HepG2 (cell line): ENCODE measurements around the gene C2orf15. TPM values are rescaled to one million over a fixed set of nuclear protein-coding genes. Genes with fewer than 3 reads are reported as not detected.

ENCODE experiments used
- AGO1 ChIP-seq: fragments of 200-400 bp; formaldehyde crosslinking; IDR thresholded peaks from 2 replicates; pipeline ENCODE4 v1.6.1; 2017; ENCODE audit warnings: mild to moderate bottlenecking, low read depth, low read length, moderate library complexity; ENCODE audit not compliant: poor library complexity, severe bottlenecking
- CEBPG ChIP-seq: IDR thresholded peaks from 2 replicates; pipeline ENCODE4 v1.6.1; 2016
- E2F5 ChIP-seq: sonication (generic); formaldehyde crosslinking; conservative IDR thresholded peaks from 2 replicates; pipeline ENCODE4 v1.4.0; 2020; ENCODE audit warnings: missing genetic modification reagents
- HIVEP1 ChIP-seq: sonication (generic); formaldehyde crosslinking; IDR thresholded peaks from 2 replicates; pipeline ENCODE4 v1.4.0; 2020; ENCODE audit warnings: mild to moderate bottlenecking, missing genetic modification reagents
- IRX3 ChIP-seq: sonication (generic); formaldehyde crosslinking; IDR thresholded peaks from 2 replicates; pipeline ENCODE4 v1.8.1; 2023; ENCODE audit warnings: mild to moderate bottlenecking, low read depth, missing genetic modification reagents, borderline replicate concordance
- KLF13 ChIP-seq: sonication (generic); formaldehyde crosslinking; IDR thresholded peaks from 2 replicates; pipeline ENCODE4 v1.4.0; 2020; ENCODE audit warnings: mild to moderate bottlenecking, missing genetic modification reagents
- MXD4 ChIP-seq: IDR thresholded peaks from 2 replicates; pipeline ENCODE4 v1.6.1; 2016; ENCODE audit warnings: mild to moderate bottlenecking, missing biosample characterization, missing genetic modification reagents
- POLR2AphosphoS2 ChIP-seq: IDR thresholded peaks from 2 replicates; pipeline ENCODE4 v1.6.1; 2011; ENCODE audit warnings: low read depth, low read length, improper control_type of control experiment
- SALL2 ChIP-seq: sonication (generic); formaldehyde crosslinking; IDR thresholded peaks from 2 replicates; pipeline ENCODE4 v1.8.1; 2023; ENCODE audit warnings: mild to moderate bottlenecking, missing genetic modification reagents, inconsistent platforms
- STAG1 ChIP-seq: sonication (generic); formaldehyde crosslinking; IDR thresholded peaks from 2 replicates; pipeline ENCODE4 v1.4.0; 2020; ENCODE audit warnings: missing genetic modification reagents
- U2AF1 ChIP-seq: fragments of 200-400 bp; formaldehyde crosslinking; optimal IDR thresholded peaks from 2 replicates; pipeline ENCODE3; 2017; ENCODE audit warnings: mild to moderate bottlenecking, low read depth, low read length
- ZFP1 ChIP-seq: IDR thresholded peaks from 2 replicates; pipeline ENCODE4 v1.6.1; 2016
- ZFP90 ChIP-seq: sonication (generic); formaldehyde crosslinking; IDR thresholded peaks from 2 replicates; pipeline ENCODE4 v1.8.0; 2022; ENCODE audit warnings: missing genetic modification reagents, mild to moderate bottlenecking, inconsistent platforms, borderline replicate concordance
- ZIK1 ChIP-seq: sonication (generic); formaldehyde crosslinking; IDR thresholded peaks from 2 replicates; pipeline ENCODE4 v1.5.0; 2020; ENCODE audit warnings: mild to moderate bottlenecking, low read depth, missing genetic modification reagents, borderline replicate concordance
- ZMAT5 ChIP-seq: sonication (generic); formaldehyde crosslinking; IDR thresholded peaks from 2 replicates; pipeline ENCODE4 v1.5.0; 2020; ENCODE audit warnings: mild to moderate bottlenecking, low read depth, missing genetic modification reagents, borderline replicate concordance
- ZNF20 ChIP-seq: sonication (generic); formaldehyde crosslinking; IDR thresholded peaks from 2 replicates; pipeline ENCODE4 v1.4.0; 2020; ENCODE audit warnings: mild to moderate bottlenecking, moderate library complexity, missing genetic modification reagents
- ZNF329 ChIP-seq: sonication (generic); formaldehyde crosslinking; IDR thresholded peaks from 2 replicates; pipeline ENCODE4 v1.9.0; 2021; ENCODE audit warnings: low read depth, mild to moderate bottlenecking, missing genetic modification reagents
- ZNF605 ChIP-seq: sonication (generic); formaldehyde crosslinking; IDR thresholded peaks from 2 replicates; pipeline ENCODE4 v1.8.0; 2022; ENCODE audit warnings: mild to moderate bottlenecking, missing genetic modification reagents
- ZNF644 ChIP-seq: IDR thresholded peaks from 2 replicates; pipeline ENCODE4 v1.6.1; 2016; ENCODE audit warnings: low read depth
- ZNF703 ChIP-seq: sonication (generic); formaldehyde crosslinking; IDR thresholded peaks from 2 replicates; pipeline ENCODE4 v1.5.1; 2020; ENCODE audit warnings: missing genetic modification reagents, mild to moderate bottlenecking, moderate library complexity, borderline replicate concordance
- ZNF749 ChIP-seq: sonication (generic); formaldehyde crosslinking; IDR thresholded peaks from 2 replicates; pipeline ENCODE4 v1.8.0; 2022; ENCODE audit warnings: mild to moderate bottlenecking, missing genetic modification reagents, moderate library complexity, borderline replicate concordance
- ZNF879 ChIP-seq: sonication (generic); formaldehyde crosslinking; IDR thresholded peaks from 2 replicates; pipeline ENCODE4 v1.8.1; 2023; ENCODE audit warnings: missing genetic modification reagents
- polyA plus RNA-seq, 8 experiments: library from polyadenylated mRNA; depleted of rRNA in 3 of 8; stranded (reverse) in 7 of 8; unstranded in 1 of 8; fragments of >200 nt; fragmentation: Illumina TruSeq in 4 of 8; extraction: Trizol in 4 of 8; gene quantifications; 2 replicates each; pipeline versions ENCODE4 v1.2.1 to v1.2.3, GENCODE V29; 2011 to 2016; ENCODE audit warnings: low read depth in 4 of 8, missing spikeins in 1 of 8, mixed read lengths in 1 of 8; ENCODE audit not compliant: insufficient read depth in 1 of 8
- total RNA-seq, 5 experiments: library from RNA; depleted of rRNA; stranded (reverse); fragments of >200 nt; fragmentation: Illumina TruSeq; extraction: Trizol; gene quantifications; 2 replicates each; pipeline ENCODE4 v1.2.3, GENCODE V29; 2016; ENCODE audit warnings: low read depth in 1 of 5
- TF ChIP-seq, protein P1 (sequence below): sonication (generic); formaldehyde crosslinking; IDR thresholded peaks from 2 replicates; pipeline ENCODE4 v1.5.0; 2020; ENCODE audit warnings: mild to moderate bottlenecking, missing genetic modification reagents
- TF ChIP-seq, protein P2 (sequence below): sonication (generic); formaldehyde crosslinking; IDR thresholded peaks from 2 replicates; pipeline ENCODE4 v1.8.0; 2022; ENCODE audit warnings: missing genetic modification reagents, low read depth, mild to moderate bottlenecking, borderline replicate concordance
- TF ChIP-seq, protein P3 (sequence below): sonication (generic); formaldehyde crosslinking; IDR thresholded peaks from 2 replicates; pipeline ENCODE4 v1.4.0; 2020; ENCODE audit warnings: missing genetic modification reagents, mild to moderate bottlenecking, borderline replicate concordance
- TF ChIP-seq, protein P4 (sequence below): sonication (generic); formaldehyde crosslinking; IDR thresholded peaks from 2 replicates; pipeline ENCODE4 v1.4.0; 2020; ENCODE audit warnings: missing genetic modification reagents

The C2orf15 gene
- total and polyA plus RNA-seq, 2 of the 13 experiments (the other 11 are each of a cell fraction or from before 2014, with no cell fraction given), result 5.5 to 8.3 TPM

- TF ChIP-seq, protein P1, sequence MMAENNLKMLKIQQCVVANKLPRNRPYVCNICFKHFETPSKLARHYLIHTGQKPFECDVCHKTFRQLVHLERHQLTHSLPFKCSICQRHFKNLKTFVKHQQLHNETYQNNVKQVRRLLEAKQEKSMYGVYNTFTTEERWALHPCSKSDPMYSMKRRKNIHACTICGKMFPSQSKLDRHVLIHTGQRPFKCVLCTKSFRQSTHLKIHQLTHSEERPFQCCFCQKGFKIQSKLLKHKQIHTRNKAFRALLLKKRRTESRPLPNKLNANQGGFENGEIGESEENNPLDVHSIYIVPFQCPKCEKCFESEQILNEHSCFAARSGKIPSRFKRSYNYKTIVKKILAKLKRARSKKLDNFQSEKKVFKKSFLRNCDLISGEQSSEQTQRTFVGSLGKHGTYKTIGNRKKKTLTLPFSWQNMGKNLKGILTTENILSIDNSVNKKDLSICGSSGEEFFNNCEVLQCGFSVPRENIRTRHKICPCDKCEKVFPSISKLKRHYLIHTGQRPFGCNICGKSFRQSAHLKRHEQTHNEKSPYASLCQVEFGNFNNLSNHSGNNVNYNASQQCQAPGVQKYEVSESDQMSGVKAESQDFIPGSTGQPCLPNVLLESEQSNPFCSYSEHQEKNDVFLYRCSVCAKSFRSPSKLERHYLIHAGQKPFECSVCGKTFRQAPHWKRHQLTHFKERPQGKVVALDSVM (CRISPR knock-in tag), result no peak
- TF ChIP-seq, protein P2, sequence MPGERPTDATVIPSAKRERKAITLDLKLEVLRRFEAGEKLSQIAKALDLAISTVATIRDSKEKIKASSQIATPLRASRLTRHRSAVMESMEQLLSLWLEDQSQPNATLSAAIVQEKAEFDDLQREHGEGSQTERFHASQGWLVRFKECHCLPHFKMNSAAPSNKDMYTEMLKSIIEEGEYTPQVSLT (CRISPR knock-in tag), result no peak
- TF ChIP-seq HIVEP1 (CRISPR knock-in tag) (no peak), ZNF644 (CRISPR knock-in tag) (peak; percentile 86), ZMAT5 (CRISPR knock-in tag) (no peak), E2F5 (CRISPR knock-in tag) (no peak), ZNF879 (CRISPR knock-in tag) (no peak), KLF13 (no peak), MXD4 (no peak), SALL2 (CRISPR knock-in tag) (no peak), CEBPG (CRISPR knock-in tag) (peak; percentile 96), U2AF1 (no peak), ZFP90 (CRISPR knock-in tag) (0 out of 2 replicates have a peak, but pooled peaks have one; percentile 30), AGO1 (no peak), ZNF749 (no peak), ZNF605 (CRISPR knock-in tag) (no peak), ZFP1 (CRISPR knock-in tag) (no peak; the same call in 1 of the 2 replicates), ZIK1 (CRISPR knock-in tag) (no peak), STAG1 (CRISPR knock-in tag) (no peak), ZNF20 (CRISPR knock-in tag) (no peak), POLR2AphosphoS2 (no peak), ZNF703 (CRISPR knock-in tag) (no peak), ZNF329 (CRISPR knock-in tag) (no peak), IRX3 (no peak)
- TF ChIP-seq, protein P3, sequence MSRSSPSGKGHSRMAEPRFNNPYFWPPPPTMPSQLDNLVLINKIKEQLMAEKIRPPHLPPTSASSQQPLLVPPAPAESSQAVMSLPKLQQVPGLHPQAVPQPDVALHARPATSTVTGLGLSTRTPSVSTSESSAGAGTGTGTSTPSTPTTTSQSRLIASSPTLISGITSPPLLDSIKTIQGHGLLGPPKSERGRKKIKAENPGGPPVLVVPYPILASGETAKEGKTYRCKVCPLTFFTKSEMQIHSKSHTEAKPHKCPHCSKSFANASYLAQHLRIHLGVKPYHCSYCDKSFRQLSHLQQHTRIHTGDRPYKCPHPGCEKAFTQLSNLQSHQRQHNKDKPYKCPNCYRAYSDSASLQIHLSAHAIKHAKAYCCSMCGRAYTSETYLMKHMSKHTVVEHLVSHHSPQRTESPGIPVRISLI (CRISPR knock-in tag), result no peak
- TF ChIP-seq, protein P4, sequence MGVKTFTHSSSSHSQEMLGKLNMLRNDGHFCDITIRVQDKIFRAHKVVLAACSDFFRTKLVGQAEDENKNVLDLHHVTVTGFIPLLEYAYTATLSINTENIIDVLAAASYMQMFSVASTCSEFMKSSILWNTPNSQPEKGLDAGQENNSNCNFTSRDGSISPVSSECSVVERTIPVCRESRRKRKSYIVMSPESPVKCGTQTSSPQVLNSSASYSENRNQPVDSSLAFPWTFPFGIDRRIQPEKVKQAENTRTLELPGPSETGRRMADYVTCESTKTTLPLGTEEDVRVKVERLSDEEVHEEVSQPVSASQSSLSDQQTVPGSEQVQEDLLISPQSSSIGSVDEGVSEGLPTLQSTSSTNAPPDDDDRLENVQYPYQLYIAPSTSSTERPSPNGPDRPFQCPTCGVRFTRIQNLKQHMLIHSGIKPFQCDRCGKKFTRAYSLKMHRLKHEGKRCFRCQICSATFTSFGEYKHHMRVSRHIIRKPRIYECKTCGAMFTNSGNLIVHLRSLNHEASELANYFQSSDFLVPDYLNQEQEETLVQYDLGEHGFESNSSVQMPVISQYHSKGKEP (CRISPR knock-in tag), result no peak
Measured at GRCh38 chr2:99183025-99183424, 41.5 kb downstream of the C2orf15 start (continued).
